RKO (cell line): ENCODE results near the gene TSGA10.
A peak's percentile ranks its signal among the peaks of the same experiment; 100 is the strongest.
"Not testable (repeated sequence)": the region's sequence is repeated elsewhere in the genome, so short reads cannot be mapped to it uniquely, and the experiment has no call there.

ENCODE experiments used
- DNase-seq: peaks from one replicate; pipeline ENCODE4 v3.0.0-alpha.2; 2016; ENCODE audit warnings: low spot score

TSGA10 gene

DNA sequence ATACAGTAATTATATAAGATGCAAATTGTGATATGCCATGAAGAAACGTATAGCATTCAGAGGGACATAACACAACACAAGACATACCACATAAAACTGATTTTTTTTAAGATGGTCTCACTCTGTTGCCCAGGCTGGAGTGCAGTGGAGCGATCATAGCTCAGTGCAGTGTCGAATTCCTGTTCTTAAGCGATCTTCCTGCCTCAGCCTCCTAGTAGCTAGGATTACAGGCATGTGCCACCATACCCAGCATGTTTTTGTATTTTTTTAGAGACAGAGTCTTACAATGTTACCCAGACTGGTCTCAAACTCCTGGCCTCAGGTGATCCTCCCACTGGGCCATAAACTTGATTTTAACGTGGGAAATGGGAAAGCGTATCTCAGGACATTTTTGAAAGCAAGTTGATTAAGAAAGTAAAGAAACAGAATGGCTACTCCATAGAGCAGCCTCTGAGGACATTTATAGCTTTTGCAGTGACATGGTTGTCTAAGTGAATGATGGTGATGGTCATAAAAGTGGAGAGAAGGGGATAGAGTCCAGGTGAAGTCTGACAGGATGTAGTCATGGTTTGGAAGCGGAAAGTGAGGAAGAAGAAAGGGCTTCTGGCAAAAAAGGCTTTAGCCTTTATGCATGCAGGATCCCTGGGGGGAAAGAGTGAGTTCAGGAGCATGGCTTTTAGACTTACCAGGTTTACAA, 2.4 kb downstream of the TSGA10 start:
- no peak for DNase-seq

DNA sequence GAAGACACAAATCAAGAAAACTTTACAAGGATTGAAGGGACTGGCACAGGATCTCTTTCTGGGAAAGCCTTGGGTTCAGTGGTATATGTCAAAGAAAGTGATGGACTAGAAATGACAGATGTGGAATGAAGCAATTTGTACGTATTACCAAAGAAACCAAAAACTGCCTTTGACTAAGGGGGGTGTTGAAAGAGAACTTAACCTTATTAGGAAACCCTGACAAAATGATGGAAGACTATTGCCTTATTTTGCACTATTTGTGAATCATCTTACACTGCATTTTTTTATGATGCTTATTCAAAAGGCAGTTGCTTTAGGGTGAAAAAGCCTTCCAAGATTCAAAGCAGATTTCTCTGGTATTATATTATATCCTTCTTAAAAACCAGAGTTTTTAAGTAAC, 4.0 kb downstream of the TSGA10 start:
- no peak for DNase-seq

DNA sequence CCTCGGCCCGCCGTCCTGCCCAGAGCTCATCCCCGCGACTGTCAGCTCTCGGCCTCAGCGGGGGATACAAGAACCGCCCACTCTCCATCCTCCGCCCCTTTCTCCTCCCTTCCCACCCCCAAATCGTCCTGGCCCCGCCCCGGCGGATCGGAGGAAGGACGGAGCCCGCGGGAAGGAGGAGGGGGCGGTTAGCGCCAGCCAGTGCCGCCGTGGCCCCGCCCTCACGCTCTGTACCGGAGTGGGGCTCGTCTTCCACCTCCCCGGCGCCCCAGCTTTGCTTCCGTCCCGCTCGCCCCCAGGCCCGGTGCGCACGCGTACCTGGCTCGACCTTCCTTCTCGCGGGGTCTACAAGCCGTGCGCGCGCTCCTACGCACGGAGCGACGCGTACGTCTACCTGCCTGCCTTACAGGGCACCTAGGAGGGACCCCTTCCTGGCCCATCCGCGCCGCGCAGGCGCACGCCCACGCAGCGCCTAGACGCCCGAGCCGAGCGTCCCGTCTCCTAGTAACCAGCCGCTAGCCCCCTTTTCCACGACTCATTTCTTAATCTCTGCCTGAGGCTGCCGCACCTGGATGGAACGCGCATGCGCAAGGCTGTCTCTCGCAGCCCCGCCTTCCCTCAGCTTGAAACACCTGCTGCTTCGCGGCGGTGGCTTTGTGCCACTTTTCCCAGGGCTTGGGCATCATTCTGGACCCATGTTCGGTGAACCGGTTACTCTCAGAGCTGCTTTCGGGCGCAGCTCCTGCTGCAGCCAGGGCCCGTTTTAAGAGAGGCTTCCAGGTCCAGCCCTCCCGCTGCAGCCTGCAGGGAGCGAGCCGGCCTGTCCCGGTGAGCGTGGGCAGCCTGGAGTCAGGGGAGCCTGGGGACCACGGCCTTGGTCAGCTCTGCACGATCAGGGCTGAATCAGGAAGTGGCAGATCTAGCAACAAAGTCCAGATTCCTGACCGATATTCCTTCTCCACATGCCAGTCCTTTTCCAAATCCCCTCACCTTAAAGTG, 13.3 kb downstream of the TSGA10 start, which contains the start of gene C2orf15:
Gene C2orf15, plus strand, starts transcription at position 598 of the 999 bp plus-strand sequence. CDS start 8,852 bp downstream, outside the sequence.
- peak; percentile 92 for DNase-seq

DNA sequence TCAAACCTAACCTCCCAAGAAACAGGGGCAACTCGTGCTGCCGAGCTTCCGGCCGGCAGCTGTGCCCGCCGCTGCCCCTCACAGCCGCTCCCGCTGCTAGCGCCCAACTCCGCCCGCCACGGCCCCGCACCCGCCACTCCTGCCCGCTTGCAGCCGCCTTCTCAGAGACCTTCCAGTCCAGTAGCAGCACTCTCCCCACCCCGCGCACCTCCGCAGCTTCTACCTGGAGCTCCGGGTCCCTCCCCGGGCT, 14.0 kb downstream of the TSGA10 start:
- DNase-seq: peak; percentile 78

DNA sequence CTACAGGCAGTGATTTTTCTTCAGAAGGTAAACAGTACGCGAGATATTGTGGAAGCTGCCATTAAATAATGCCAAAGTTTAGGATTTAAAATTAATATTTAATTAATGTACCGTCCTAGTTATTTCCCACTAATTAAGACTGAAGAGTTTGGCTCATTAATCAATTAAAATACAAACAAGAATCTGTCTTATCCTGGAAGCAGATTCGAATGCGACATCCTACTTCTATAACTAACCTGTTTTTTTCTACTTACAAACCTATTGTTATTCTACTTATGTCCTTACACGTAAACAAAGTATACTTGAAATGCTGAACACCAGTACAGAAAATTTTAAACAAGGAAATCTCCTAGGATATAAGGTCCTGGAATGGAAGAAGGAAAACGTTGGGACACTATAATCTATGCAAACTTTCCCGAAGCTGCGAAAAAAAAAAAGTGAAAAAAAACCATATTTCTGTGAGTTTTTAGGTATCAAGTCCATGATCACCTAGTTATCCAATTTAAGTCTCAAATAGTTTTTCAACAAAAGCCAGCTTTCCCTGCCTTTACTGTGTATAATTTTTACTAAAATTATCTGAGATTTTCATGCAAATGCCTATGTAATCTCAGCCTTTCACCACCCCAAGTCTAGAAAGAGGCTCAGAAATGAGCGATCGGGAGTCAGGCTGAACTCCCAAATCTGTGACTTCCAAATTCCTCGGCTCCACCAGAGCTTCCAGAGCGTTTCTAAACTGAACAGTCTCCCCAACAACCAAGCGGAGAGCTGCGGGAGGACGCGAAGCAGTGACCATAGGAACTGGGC, 14.5 kb downstream of the TSGA10 start:
- no peak for DNase-seq

DNA sequence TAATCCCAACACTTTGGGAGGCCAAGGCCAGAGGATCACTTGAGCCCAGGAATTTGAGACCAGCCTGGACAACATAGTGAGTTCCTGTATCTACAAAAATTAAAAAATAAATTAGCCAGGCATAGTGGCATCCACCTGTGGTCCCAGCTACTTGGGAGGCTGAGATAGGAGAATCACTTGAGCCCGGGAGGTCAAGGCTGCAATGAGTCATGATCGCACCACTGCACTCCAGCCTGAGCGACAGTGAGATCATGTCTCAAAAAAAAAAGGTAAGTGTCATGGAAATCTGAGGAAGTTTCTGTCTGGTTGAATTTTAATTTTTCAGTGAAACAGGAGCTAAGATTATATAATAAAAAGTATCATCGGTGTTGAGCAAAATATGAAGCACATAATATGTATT, 15.7 kb downstream of the TSGA10 start:
- DNase-seq: peak; percentile 17

DNA sequence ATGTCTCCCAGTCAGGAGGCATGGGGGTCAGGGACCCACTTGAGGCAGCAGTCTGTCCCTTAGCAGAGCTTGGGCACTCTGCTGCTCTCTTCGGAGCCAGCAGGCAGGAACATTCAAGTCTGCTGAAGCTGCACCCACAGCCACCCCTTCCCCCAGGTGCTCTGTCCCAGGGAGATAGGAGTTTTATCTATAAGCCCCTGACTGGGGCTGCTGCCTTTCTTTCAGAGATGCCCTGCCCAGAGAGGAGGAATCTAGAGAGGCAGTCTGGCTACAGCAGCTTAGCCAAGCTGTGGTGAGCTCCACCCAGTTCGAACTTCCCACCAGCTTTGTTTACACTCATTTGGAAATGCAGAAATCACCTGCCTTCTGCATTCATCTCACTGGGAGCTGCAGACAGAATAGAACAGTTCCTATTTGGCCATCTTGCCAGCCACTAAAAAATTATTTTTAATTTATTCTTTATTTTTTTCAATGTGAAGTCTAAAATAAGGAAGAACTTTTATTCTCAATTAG, 19.6 kb downstream of the TSGA10 start:
- DNase-seq: not testable (repeated sequence)

DNA sequence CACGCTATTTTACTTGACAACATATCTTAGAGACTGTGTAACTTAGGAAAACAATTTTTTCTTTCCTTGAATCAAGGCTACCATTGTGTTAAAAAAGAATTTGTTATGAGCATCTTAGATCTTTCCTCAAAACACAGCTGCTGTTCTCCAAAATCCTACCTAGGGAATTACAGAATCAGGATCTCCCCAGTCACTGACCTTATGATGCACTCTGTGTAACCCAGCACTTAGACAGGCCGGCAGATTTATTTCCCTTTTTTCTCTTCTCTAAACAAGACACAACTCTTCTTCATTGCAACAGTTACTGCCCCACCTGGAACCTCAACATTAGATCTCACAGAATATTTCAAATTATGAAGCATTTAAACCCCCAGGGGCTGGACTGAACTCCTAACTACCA, 26.8 kb downstream of the TSGA10 start:
- DNase-seq: no peak

DNA sequence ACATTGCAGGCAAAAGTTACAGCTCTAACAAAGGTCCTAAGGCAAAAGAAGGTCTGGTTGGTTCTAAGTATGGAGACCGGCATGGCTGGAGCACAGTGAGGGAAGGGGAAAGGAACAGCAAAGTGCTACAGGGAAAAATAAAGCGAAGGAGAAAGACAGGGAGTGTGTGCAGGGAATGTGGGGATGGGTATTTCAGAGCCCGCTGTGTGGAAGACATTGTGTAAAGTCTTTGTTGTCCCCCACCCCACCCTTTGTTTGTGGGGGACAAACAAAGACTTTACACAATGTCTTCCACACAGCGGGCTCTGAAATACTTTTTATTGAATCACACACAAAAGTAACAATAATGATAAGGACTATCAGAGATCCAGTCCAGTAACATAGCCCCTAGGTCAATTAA, 42.1 kb downstream of the TSGA10 start:
- no peak for DNase-seq

DNA sequence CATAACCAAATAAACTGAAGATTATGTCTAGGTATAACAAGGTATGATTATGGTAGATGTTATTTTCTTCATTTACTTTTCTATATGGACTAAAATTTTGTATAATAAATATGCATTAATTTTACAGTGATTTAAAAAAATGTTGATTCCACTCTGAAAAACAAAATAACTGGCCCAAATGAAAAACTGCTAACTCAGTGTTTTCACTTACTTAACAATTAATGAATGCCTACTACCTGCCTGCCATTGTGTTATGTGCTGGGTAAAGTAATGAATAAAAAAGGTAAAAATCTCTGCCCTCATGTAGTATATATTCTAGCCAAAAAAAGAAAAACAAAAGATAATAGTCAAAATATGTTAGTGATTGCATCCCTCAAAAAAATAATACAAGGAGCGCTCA, 42.8 kb downstream of the TSGA10 start:
- DNase-seq: no peak

DNA sequence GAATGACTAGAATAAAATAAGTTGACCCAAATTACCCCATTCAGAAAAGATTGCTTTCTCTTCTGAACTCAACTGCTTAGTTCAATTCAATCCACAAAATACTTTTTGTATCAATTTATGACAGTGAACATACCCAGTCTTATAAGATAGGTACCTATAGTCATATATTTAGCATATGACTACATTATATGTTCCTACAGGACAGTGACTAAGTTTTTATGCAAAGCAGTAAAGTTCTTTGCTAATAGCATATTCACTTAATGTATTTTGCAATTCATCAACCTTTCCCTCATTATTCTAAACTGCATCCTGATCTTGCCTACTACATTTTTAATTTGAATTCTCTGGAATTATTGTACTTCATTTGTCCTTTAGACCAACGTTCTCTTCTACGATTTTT, 43.5 kb downstream of the TSGA10 start:
- DNase-seq: no peak

DNA sequence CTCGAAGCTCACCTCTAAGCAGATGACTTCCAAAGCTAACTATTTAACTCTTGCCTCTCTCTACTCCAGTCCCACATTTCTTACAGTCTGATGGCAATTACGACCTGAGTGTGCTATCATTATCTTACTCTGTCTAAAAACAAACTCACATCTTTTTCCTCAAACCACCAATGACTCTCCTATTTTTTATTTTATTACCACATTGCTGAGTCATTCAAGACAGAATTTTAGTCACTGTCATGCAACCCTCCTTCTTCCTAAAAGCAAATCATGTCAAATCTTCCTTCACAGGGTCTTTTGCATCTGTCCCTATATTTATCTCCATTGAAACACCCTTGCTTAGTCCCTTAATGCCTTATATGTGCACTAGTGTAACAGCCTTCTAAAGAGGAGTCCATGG, 47.8 kb downstream of the TSGA10 start:
- DNase-seq: no peak

DNA sequence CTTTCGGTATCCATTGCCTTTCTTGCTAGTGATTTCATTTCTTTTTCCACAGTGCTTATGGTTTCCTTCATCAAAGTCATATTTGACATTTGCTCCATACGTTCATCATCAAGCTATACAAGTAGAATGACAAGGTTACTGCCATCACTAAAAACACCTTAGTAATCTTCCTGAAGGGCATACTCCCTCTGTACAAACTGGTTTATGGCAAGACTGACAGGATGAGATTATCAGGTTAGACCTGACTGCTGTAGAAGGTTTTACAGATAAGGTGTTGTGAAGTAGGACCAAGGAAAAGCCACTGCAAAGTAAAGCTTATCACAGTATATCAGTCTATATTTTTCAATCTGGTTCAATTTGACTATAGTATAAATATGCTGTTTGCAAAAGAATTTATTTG, 50.7 kb downstream of the TSGA10 start:
- no peak for DNase-seq

DNA sequence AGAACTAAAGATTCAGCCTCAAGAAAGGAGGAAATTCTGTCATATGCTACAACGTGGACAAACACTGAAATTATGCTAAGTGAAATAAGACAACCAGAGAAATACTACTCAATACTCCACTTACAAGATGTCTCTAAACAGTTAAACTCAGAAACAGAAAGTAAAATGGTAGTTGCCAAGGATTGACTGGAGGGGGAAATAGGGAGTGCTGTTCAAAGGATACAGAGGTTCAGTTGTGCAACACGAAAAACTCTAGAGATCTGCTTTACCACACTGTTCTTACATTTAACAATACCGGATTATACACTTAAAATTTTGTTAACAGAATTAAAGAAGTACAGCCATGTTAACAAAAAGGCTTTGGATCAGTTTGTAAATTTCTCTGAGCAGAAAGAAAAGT, 53.0 kb downstream of the TSGA10 start:
- peak; percentile 9 for DNase-seq

DNA sequence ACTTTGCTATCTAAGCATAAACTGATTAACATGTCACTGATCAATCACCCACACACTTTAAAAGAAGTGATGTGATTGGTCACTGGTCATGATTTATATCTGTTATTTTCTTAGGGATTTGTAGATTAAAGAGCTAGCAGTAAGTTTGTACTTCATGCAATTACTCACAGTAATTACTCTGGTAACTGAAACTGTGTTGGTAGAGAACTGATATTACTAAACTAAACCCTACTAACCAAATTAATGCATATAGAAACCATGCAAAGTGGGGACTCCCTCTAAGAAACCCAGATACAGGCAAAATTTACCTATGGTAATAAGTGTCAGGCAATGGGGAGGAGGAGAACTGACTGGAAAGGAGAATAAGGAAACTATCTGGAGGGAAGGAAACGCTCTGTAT, 58.0 kb downstream of the TSGA10 start:
- DNase-seq: no peak

DNA sequence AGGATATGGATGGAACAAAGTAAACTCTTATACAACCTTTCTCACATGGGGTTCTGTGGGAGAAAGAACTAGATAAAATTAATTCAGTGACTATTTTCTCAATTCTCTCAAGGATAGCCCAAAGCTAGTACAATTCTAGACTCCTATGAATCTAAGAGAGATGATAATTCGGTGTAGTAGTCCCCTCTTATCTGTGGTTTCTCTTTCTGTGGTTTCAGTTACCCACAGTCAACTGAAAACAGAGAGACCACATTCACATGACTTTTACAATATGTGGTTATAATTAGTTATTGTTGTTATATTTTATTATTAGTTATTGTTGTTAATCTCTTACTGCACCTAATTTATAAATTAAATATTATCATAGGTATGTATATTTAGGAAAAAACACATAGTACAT, 66.7 kb downstream of the TSGA10 start:
- DNase-seq: no peak

DNA sequence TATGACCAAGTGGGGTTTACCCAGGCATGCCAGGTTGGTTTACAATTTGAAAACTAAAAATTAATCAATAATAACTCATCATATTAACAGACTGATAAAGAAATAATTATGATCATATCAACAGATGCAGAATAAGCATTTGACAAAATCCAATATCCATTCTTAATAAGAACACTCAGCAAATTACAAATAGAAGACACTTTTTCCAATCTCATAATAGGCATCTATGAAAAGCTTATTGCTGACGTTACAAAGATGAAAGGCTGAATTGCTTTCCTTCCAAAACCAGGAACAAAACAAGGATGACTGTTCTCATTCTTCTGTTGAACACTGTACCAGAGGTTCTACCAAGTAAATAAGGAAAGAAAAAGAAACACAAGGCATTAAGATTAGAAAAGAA, 68.4 kb downstream of the TSGA10 start:
- no peak for DNase-seq

DNA sequence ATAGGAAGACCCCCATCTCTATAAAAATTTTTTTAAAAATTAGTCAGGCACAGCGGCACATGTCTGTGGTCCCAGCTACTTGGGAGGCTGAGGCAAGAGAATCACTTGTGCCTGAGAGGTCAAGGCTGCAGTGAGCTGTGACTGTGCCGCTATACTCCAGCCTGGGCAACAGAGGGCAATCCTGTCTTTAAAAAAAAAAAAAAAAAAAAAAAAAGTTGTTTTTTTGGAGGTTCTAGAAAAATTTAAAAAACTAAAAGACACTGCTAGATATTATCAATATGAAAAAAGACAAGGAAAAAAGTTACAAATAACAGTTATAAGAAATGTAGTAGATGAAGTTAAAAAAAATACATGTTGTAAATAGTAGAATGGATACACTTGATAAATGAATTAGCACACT, 69.3 kb downstream of the TSGA10 start:
- peak; percentile 54 for DNase-seq

DNA sequence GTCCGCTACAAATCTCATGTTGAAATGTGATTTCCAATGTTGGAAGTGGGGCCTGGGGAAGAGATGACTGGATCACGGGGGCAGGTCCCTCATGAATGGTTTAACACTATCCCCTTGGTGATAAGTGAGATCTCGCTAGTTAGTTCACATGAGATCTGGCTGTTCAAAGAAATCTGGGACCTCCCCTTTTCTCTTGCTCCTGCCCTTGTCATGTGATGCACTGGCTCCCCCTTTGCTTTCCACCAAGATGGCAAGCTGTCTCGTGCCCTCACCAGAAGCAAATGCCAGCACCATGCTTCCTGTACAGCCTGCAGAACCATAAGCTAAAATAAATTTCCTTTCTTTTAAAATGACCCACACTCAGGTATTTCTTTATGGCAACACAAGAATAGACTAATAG, 70.5 kb downstream of the TSGA10 start:
- DNase-seq: no peak

DNA sequence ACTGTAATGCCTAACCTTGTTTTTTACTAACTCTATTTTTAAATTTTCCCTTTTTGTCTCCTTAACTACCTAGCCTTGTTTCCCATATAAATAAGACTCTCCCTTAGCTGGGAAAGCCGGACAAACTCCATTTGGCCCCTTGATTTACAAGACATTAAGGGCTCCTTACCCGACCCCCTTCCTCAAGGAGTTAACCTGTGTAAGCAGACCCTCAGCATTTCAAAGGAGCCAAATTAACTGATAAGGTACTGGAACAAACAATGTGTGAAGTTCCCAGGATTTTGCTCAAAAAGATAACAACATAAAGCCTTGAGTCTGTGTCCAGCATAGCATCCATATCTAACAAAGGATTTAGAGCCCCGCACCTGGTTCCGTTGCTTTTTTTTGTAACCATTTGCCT, 72.9 kb downstream of the TSGA10 start:
- DNase-seq: no peak

DNA sequence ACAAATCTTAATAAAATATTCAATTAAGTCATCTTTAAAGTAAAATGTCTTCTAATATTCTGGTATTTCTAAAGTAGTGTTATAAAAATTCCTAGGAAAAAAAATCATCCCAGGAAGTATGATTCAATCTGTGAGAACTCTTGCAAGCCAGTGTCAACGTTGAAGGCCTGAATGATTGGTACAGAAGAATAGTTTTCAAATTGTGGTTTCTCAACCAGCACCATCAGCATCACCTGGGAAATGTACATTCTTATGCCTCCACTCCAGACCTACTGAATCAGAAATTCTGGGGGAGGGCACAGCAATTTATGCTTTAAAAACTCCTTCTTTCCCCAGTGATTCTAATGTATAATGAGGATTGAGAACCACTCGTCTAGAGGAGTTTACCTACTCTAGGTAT, 75.5 kb downstream of the TSGA10 start:
- DNase-seq: peak; percentile 12

DNA sequence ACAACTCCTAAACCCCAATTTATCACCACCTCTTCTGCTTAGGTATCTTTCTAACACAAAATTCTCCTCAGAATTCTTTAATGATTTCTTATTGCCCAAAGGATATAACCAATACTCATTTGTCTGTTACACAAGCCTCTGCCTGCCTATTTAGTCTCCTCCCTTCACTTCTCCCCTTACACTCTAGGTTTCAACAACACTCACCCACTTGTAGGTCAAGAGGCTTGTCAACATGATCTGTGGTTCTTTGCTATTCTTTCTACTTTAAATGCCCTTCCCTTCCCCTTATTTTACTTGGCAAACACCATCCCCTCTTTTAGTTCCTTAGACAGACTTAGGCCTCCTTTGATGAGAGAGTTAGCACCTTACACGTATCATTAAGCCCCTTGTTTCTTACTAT, 82.2 kb downstream of the TSGA10 start:
- DNase-seq: no peak
